DND-41 (cell line): ENCODE measurements around the gene VEGFA.

ENCODE experiments used
- EZH2 ChIP-seq: IDR thresholded peaks from 3 replicates; pipeline ENCODE4 v1.6.1; 2012; ENCODE audit warnings: borderline replicate concordance, low read depth, mild to moderate bottlenecking, moderate library complexity, low read length, inconsistent platforms; ENCODE audit not compliant: severe bottlenecking
- TF ChIP-seq, protein P1 (sequence below): IDR thresholded peaks from 2 replicates; pipeline ENCODE4 v1.5.1; 2012; ENCODE audit warnings: borderline replicate concordance, low read length, moderate library complexity, mild to moderate bottlenecking; ENCODE audit not compliant: poor library complexity, severe bottlenecking; ENCODE audit errors: extremely low read depth

DNA sequence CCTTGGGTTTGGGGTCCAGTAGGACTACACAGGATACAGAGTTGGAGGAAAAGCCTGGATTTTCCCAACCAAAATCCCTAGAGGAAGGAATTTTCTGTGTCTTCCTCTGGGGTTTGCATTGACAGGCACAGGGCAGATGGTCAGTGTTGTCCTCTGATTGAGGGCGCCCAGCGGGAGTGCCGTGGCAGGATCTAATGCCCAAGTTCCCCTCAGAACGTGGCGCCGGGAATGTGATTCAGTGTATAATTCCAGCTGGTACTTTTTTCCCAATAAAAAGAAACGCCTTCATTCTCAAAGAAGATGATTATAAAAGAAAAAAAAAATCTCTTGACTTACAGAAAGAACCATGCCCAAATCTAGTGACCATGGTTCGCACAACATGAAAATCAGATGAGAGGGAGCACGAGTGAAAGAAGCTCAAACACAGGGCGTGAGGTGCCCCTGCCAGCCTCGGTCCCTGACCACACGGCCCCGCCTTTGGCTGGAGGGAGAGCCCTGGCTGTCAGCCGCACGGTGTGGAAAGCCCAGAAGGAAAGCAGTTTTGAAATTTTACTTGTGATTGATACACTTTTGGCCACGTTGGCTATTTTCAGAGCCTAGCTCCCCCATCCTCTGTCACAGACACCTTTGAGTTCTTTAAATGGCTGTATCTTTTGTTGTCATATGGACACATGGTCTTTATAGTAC lies 31.6 kb downstream of the VEGFA start:
- TF ChIP-seq, protein P1, sequence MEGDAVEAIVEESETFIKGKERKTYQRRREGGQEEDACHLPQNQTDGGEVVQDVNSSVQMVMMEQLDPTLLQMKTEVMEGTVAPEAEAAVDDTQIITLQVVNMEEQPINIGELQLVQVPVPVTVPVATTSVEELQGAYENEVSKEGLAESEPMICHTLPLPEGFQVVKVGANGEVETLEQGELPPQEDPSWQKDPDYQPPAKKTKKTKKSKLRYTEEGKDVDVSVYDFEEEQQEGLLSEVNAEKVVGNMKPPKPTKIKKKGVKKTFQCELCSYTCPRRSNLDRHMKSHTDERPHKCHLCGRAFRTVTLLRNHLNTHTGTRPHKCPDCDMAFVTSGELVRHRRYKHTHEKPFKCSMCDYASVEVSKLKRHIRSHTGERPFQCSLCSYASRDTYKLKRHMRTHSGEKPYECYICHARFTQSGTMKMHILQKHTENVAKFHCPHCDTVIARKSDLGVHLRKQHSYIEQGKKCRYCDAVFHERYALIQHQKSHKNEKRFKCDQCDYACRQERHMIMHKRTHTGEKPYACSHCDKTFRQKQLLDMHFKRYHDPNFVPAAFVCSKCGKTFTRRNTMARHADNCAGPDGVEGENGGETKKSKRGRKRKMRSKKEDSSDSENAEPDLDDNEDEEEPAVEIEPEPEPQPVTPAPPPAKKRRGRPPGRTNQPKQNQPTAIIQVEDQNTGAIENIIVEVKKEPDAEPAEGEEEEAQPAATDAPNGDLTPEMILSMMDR, result no peak
- no peak for TF ChIP-seq EZH2
